ENCODE results near the gene CADM2. TPM values are rescaled to one million over a fixed set of nuclear protein-coding genes. Genes with fewer than 3 reads are reported as not detected.

CADM2 gene
- total and polyA plus RNA-seq, 12 donors = 0.12 to 3.0 (median 0.62) TPM

DNA sequence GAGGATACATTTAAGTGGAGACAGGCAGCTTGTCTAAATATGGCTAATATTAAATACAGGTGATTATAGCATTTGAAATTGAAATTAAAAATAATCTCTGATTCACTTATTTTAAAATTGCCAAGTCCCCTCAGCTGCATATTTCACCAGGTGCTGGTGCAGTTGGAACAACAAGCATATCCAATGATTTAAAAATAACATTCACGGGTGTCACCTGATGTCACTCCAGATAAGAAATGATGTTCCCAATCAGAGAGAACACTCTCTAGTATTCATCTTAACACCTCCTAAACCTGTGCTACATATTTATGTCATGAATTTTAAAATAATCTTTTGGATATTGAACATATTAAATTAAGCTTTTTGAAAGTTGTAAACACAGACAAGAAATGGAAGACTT lies 249.9 kb downstream of the CADM2 start:
- no peak overlapping the region for H3K4me3 ChIP-seq
- no peak for DNase-seq
- H3K36me3 ChIP-seq = no peaks in the 10 kb centered on the region
- H3K4me1 ChIP-seq = no peaks in the 10 kb centered on the region
- ATAC-seq = no peak
- intact Hi-C loops (cut with DNase I) = no loop called here
- no peak overlapping the region for H3K27ac ChIP-seq
- TF ChIP-seq, protein P1, sequence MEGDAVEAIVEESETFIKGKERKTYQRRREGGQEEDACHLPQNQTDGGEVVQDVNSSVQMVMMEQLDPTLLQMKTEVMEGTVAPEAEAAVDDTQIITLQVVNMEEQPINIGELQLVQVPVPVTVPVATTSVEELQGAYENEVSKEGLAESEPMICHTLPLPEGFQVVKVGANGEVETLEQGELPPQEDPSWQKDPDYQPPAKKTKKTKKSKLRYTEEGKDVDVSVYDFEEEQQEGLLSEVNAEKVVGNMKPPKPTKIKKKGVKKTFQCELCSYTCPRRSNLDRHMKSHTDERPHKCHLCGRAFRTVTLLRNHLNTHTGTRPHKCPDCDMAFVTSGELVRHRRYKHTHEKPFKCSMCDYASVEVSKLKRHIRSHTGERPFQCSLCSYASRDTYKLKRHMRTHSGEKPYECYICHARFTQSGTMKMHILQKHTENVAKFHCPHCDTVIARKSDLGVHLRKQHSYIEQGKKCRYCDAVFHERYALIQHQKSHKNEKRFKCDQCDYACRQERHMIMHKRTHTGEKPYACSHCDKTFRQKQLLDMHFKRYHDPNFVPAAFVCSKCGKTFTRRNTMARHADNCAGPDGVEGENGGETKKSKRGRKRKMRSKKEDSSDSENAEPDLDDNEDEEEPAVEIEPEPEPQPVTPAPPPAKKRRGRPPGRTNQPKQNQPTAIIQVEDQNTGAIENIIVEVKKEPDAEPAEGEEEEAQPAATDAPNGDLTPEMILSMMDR (IDR thresholded peaks at IDR 0.05) = no peak
- WGBS, 2 donors = 19 to 34% methylated on average over 1 of the region's 1 CpG
- no peaks in the 10 kb centered on the region for H3K27me3 ChIP-seq
- H3K9me3 ChIP-seq = peaks cover 0 to 2% (median 0%) of the 10 kb centered on the region in 11 donors

DNA sequence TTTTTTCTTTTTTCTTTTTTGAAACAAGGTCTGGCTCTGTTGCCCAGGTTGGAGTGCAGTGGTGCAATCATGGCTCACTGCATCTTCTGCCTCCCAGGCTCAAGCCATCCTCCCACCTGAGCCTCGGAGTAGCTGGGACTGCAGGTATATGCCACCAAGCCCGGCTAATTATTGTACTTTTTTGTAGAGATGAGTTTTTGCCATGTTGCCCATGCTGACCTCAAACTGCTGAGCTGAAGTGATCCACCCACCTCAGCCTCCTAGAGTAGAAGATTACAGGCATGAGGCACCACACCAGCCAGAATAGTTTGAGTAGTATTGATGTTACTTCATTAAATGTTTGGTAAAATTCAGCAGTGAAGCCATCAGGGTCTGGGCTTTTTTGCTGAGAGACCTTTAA lies 251.8 kb downstream of the CADM2 start:
- no peak overlapping the region for H3K27ac ChIP-seq
- DNase-seq (no peak), ATAC-seq (no peak)
- no peaks in the 10 kb centered on the region for H3K4me1 ChIP-seq
- intact Hi-C loops (cut with DNase I) = no loop called here
- H3K36me3 ChIP-seq = no peaks in the 10 kb centered on the region
- 76 to 82% methylated on average over 2 of the region's 2 CpGs for WGBS, 2 donors
- no peak overlapping the region for H3K4me3 ChIP-seq
- peaks cover 0 to 7% (median 0%) of the 10 kb centered on the region in 11 donors for H3K9me3 ChIP-seq
- TF ChIP-seq, protein P1 (IDR thresholded peaks at IDR 0.05) = no peak
- H3K27me3 ChIP-seq = no peaks in the 10 kb centered on the region

DNA sequence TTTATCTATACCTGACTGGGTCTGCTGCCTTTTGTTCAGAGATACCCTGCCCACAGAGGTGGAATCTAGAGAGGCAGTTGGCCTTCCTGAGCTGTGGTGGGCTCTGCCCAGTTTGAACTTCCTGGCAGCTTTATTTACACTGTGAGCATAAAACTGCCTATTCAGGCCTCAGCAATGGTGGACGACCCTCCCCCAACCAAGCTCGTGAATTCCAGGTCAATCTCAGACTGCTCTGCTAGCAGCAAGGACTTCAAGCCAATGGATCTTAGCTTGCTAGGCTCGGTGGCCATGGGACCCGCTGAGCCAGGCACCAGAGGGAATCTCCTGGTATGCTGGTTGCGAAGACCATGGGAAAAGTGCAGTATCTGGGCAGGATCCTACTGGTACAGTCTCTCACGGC lies 270.2 kb downstream of the CADM2 start:
- Histone ChIP-seq H3K27ac (no peak overlapping the region), H3K4me1 (no peaks in the 10 kb centered on the region), H3K4me3 (no peak overlapping the region), H3K27me3 (no peaks in the 10 kb centered on the region), H3K9me3 (peaks cover 0 to 18% (median 0%) of the 10 kb centered on the region in 11 donors), H3K36me3 (no peaks in the 10 kb centered on the region)
- intact Hi-C loops (cut with DNase I) = no loop called here
- TF ChIP-seq, protein P1 (IDR thresholded peaks at IDR 0.05) = no peak
- ATAC-seq (no peak), DNase-seq (no peak)
- WGBS, 2 donors = 67% methylated on average over 6 of the region's 6 CpGs

DNA sequence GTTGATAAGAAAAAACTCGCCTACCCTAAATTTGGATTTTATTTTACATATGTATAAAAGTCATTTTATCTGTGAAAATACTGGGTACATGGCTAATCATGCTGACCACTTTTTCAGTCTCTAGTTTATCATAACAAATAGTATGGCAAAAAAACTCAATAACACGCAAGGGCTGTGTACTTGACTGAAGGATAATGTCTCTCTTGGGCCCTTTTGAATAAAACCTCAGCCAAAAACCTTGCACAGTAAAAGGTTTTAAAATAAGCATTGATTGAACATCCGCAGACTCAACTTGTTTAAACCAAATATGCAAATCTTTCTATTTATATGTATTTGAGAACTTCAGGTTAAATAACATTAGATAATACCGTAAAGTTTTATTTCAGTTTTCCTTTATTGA lies 285.3 kb downstream of the CADM2 start:
- Histone ChIP-seq H3K27ac (no peak overlapping the region), H3K27me3 (no peaks in the 10 kb centered on the region), H3K4me1 (no peaks in the 10 kb centered on the region), H3K36me3 (no peaks in the 10 kb centered on the region), H3K9me3 (no peaks in the 10 kb centered on the region), H3K4me3 (no peak overlapping the region)
- ATAC-seq (no peak), DNase-seq (no peak)
- intact Hi-C loops (cut with DNase I) = no loop called here
- TF ChIP-seq, protein P1 (IDR thresholded peaks at IDR 0.05) = no peak
- 73 to 79% methylated on average over 4 of the region's 4 CpGs for WGBS, 2 donors
